Uterus (tissue), 4 donors: ENCODE results near the gene LIPI. TPM values are rescaled to one million over a fixed set of nuclear protein-coding genes. Genes with fewer than 3 reads are reported as not detected.

Experiments used
- DNase-seq, 2 donors: peaks; one replicate each; pipeline ENCODE4 v3.0.0-alpha.2; 2019 to 2020
- H3K27ac ChIP-seq, 2 donors: fragments of 200-600 bp; sonication (generic); 1 replicate in 1 of 2; 2 replicates in 1 of 2; pipeline ENCODE4 v1.5.1; 2016 to 2018
- H3K27me3 ChIP-seq, 2 donors: fragments of 200-600 bp; sonication (generic); one replicate each; pipeline ENCODE4 v1.5.1; 2018 to 2019; ENCODE audit warnings: control low read depth in 1 of 2
- H3K36me3 ChIP-seq, 2 donors: fragments of 200-600 bp; sonication (generic); one replicate each; pipeline ENCODE4 v1.5.1; 2019; ENCODE audit warnings: control low read depth in 1 of 2
- H3K4me1 ChIP-seq, 2 donors: fragments of 200-600 bp; sonication (generic); one replicate each; pipeline ENCODE4 v1.5.1; 2018 to 2019; ENCODE audit warnings: control low read depth in 1 of 2
- H3K4me3 ChIP-seq, 2 donors: fragments of 200-600 bp; sonication (generic); 1 replicate in 1 of 2; 2 replicates in 1 of 2; pipeline ENCODE4 v1.5.1; 2018 to 2019; ENCODE audit warnings: mild to moderate bottlenecking in 1 of 2
- H3K9me3 ChIP-seq, 2 donors: fragments of 200-600 bp; sonication (generic); one replicate each; pipeline ENCODE4 v1.5.1; 2019; ENCODE audit warnings: control low read depth in 1 of 2
- CTCF ChIP-seq, 4 experiments: fragments of 200-600 bp in 2 of 4; fragments of 450-650 bp in 2 of 4; sonication (generic) in 2 of 4; IDR thresholded peaks; one replicate each; pipeline ENCODE4 v1.5.1; 2016 to 2019; ENCODE audit warnings: antibody characterized with exemption in 4 of 4, mild to moderate bottlenecking in 2 of 4, moderate library complexity in 1 of 4
- POLR2A ChIP-seq, 2 donors: fragments of 450-650 bp; IDR thresholded peaks; one replicate each; pipeline ENCODE4 v1.6.1; 2016; ENCODE audit warnings: antibody characterized with exemption in 2 of 2, mild to moderate bottlenecking in 1 of 2, moderate library complexity in 1 of 2
- intact Hi-C: fragments of 100-400 bp; cut with DNase I; formaldehyde crosslinking; loops from one replicate; pipeline ENCODE4 v1.15.1; 2023; ENCODE audit warnings: low total_unique reads
- total RNA-seq, 4 donors: library from RNA; depleted of rRNA in 3 of 4; stranded (reverse); fragments of >200 nt in 3 of 4; gene quantifications; one replicate each; pipeline versions ENCODE4 v1.1.0 to v1.2.4, GENCODE V29; 2014 to 2023
- donor health status: DM: yes; HTN: yes; CAD: no.

The LIPI gene
- total RNA-seq, 4 donors from 2014 or later = not detected

GRCh38 chr21:14075346-14076142 lies 135.2 kb downstream of the LIPI start:
- no peaks in the 10 kb centered on the region for H3K27me3 ChIP-seq
- H3K36me3 ChIP-seq = no peaks in the 10 kb centered on the region
- H3K27ac ChIP-seq = no peak overlapping the region
- TF ChIP-seq POLR2A (IDR thresholded peaks at IDR 0.05) = no peak
- intact Hi-C loops = no loop called here
- H3K9me3 ChIP-seq = no peaks in the 10 kb centered on the region
- H3K4me1 ChIP-seq = no peaks in the 10 kb centered on the region
- no peak for DNase-seq
- H3K4me3 ChIP-seq = no peak overlapping the region

- Histone ChIP-seq H3K9me3 (no peaks in the 10 kb centered on the region), H3K27me3 (no peaks in the 10 kb centered on the region), H3K36me3 (no peaks in the 10 kb centered on the region), H3K4me3 (no peak overlapping the region), H3K4me1 (no peaks in the 10 kb centered on the region), H3K27ac (no peak overlapping the region)
- TF ChIP-seq CTCF (IDR thresholded peaks at IDR 0.05) (no peak), POLR2A (IDR thresholded peaks at IDR 0.05) (no peak)
- intact Hi-C loops = no loop called here
- DNase-seq = no peak
Observed at GRCh38 chr21:14074177-14074576, 136.6 kb downstream of the LIPI start.

- TF ChIP-seq POLR2A (IDR thresholded peaks at IDR 0.05) (no peak), CTCF (IDR thresholded peaks at IDR 0.05) (no peak)
- intact Hi-C loops = no loop called here
- H3K27me3 ChIP-seq = no peaks in the 10 kb centered on the region
Observed at GRCh38 chr21:14073615-14074014, 137.1 kb downstream of the LIPI start.

GRCh38 chr21:14072761-14073535 lies 137.8 kb downstream of the LIPI start:
- no peak overlapping the region for H3K4me3 ChIP-seq
- no peaks in the 10 kb centered on the region for H3K27me3 ChIP-seq
- TF ChIP-seq POLR2A (IDR thresholded peaks at IDR 0.05) (no peak), CTCF (IDR thresholded peaks at IDR 0.05) (no peak)
- H3K9me3 ChIP-seq = no peaks in the 10 kb centered on the region
- no peak for DNase-seq
- intact Hi-C loops = no loop called here
- H3K27ac ChIP-seq = no peak overlapping the region
- H3K4me1 ChIP-seq = no peaks in the 10 kb centered on the region
- H3K36me3 ChIP-seq = no peaks in the 10 kb centered on the region

More at GRCh38 chr21:14073615-14074014, 137.1 kb downstream of the LIPI start:
- no peak for DNase-seq
- H3K36me3 ChIP-seq = no peaks in the 10 kb centered on the region
- no peaks in the 10 kb centered on the region for H3K4me1 ChIP-seq
- H3K9me3 ChIP-seq = no peaks in the 10 kb centered on the region
- H3K27ac ChIP-seq = no peak overlapping the region
- H3K4me3 ChIP-seq = no peak overlapping the region

GRCh38 chr21:14071902-14072734 lies 138.6 kb downstream of the LIPI start:
- Histone ChIP-seq H3K4me1 (no peaks in the 10 kb centered on the region), H3K27ac (no peak overlapping the region), H3K9me3 (no peaks in the 10 kb centered on the region), H3K36me3 (no peaks in the 10 kb centered on the region), H3K4me3 (no peak overlapping the region), H3K27me3 (no peaks in the 10 kb centered on the region)
- no peak for TF ChIP-seq POLR2A (IDR thresholded peaks at IDR 0.05)
- no peak for TF ChIP-seq CTCF (IDR thresholded peaks at IDR 0.05)
- DNase-seq = no peak
- intact Hi-C loops = no loop called here
